AG09309 (cell line): ENCODE data around the gene C11orf65.
A peak's percentile ranks its signal among the peaks of the same experiment; 100 is the strongest.

Experiments used
- DNase-seq: peaks from one replicate; pipeline ENCODE4 v3.0.0-alpha.2; 2010; ENCODE audit warnings: low read depth
- H3K4me3 ChIP-seq: 2 replicates; pipeline ENCODE4 v1.5.1; 2011; ENCODE audit warnings: mild to moderate bottlenecking, low read depth, low read length, moderate library complexity; ENCODE audit not compliant: control insufficient read depth
- CTCF ChIP-seq: IDR thresholded peaks from 2 replicates; pipeline ENCODE4 v1.5.1; 2011; ENCODE audit warnings: mild to moderate bottlenecking, low read depth, low read length, inconsistent platforms; ENCODE audit not compliant: insufficient read depth, control insufficient read depth; ENCODE audit errors: missing control alignments

C11orf65 gene

GRCh38 chr11:108500721-108501120 lies 33.4 kb upstream of the C11orf65 start:
- no peak overlapping the region for H3K4me3 ChIP-seq
- no peak for DNase-seq
- TF ChIP-seq CTCF = no peak

DNA sequence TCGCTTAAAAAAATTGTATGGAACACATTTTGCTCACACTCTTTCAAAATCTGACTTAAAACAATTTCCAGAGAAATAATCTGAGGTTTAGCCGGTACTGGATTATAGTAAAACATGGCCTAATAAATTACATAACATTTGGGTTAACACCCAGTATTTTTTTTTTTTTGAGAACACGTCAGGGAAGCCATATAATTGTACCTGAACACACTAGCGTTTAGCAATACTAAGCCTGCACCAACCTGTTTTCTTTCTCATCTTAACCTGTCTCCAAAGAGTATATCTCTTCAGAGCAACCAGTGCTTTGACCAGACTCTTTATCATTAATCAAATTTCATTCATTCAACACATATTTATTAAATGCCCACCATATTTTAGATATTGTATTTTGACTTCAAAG lies 32.8 kb upstream of the C11orf65 start:
- TF ChIP-seq CTCF = no peak
- no peak for DNase-seq
- H3K4me3 ChIP-seq = no peak overlapping the region

GRCh38 chr11:108498816-108499408 lies 31.6 kb upstream of the C11orf65 start:
- peak overlapping the region; percentile 57 for H3K4me3 ChIP-seq
- DNase-seq = no peak
- no peak for TF ChIP-seq CTCF

- TF ChIP-seq CTCF = no peak
- H3K4me3 ChIP-seq = peak within 1 kb of the TSS; percentile 57
- DNase-seq = no peak
Measured at GRCh38 chr11:108498046-108498815, 30.9 kb upstream of the C11orf65 start, which contains the start of gene POGLUT3. POGLUT3 (minus strand) TSS chr11:108498384; CDS start chr11:108498366, 18 bp downstream.

DNA sequence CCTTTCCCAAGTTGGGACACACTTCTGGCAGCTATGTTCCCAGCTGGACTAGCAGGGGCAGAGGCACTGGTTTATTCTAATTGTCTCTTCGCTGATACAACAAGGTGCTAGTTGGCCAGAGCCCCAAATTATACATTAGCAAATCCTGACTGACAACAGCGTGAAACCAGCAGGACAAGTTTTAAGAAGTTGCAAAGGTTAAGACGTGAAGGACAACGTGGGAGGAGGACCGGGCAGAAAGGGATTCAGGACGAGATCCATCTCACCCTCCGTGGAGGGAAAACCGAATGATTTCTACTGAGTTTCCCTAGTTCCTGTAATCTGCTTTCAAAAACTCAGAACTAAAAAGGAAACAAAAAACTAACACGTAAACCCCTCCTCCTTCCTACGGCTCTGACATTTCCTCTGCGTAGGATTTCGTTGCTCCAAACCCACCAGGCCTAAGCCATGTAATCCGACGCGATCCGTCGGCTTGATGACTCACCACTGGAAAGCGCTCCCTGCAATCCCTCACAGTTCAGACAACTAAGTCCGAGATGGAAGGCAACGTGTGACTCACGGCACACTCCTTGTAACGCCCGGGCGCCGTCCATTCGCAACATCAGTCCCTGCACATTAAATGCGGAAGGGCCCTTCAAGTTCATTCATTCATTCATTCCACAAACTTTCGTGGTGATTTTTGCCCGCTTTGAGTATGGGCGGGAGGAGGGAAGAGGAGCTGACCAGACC lies 30.2 kb upstream of the C11orf65 start:
- no peak for TF ChIP-seq CTCF
- peak overlapping the region; percentile 57 for H3K4me3 ChIP-seq
- peak; percentile 95 for DNase-seq

DNA sequence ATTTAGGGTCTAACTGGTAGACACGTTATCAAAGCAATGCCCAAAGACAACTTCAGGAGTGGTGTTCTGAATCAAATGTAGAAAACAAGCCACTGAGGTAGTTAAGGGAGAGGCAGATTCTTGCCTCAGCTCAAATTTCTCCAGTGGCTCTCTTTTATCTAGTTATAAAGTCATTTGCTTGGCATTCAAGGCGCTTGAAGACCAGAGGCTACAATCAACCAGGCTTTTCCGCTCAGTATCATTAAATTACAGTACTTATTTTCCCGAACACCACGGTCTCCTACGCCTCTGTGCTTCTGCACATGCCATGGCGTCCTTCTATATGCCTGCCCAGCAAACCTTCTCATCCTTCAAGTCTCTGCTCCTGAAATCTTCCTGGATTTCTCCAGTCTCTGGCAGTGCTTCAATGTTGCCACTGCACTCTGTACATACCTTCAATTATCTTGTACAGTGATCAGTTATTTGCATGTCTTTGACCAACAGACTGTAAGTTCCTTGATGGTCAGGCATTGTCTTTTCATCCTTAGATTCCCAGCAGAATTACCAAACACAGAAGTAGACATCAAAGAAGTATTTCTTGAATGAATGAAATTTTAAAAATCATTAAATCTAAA lies 29.4 kb upstream of the C11orf65 start:
- DNase-seq = no peak
- TF ChIP-seq CTCF = no peak
- peak overlapping the region; percentile 57 for H3K4me3 ChIP-seq
